ENCODE measurements around the gene EPAS1. TPM values are rescaled to one million over a fixed set of nuclear protein-coding genes. Genes with fewer than 3 reads are reported as not detected.

Gene EPAS1
- polyA plus RNA-seq, 4 donors = 49.1 to 64.0 (median 50.3) TPM

- DNase-seq (ENCODE audit: low read depth in 4 of 4, low spot score in 3 of 4) = no peak
Measured at GRCh38 chr2:46428911-46429436, 131.8 kb downstream of the EPAS1 start.

- no peak for DNase-seq (ENCODE audit: low read depth in 4 of 4, low spot score in 3 of 4)
Measured at GRCh38 chr2:46430413-46430812, 133.2 kb downstream of the EPAS1 start.

- DNase-seq (ENCODE audit: low read depth in 4 of 4, low spot score in 3 of 4) = no peak
Measured at GRCh38 chr2:46430992-46431391, 133.8 kb downstream of the EPAS1 start.

- no peak for DNase-seq (ENCODE audit: low read depth in 4 of 4, low spot score in 3 of 4)
Measured at GRCh38 chr2:46431481-46432235, 134.5 kb downstream of the EPAS1 start.

GRCh38 chr2:46434851-46435273 is 137.7 kb downstream of the EPAS1 start:
- no peak for DNase-seq (ENCODE audit: low read depth in 4 of 4, low spot score in 3 of 4)

- DNase-seq (ENCODE audit: low read depth in 4 of 4, low spot score in 3 of 4) = no peak
Measured at GRCh38 chr2:46435353-46435752, 138.1 kb downstream of the EPAS1 start.

- no peak for DNase-seq (ENCODE audit: low read depth in 4 of 4, low spot score in 3 of 4)
Measured at GRCh38 chr2:46435796-46436360, 138.7 kb downstream of the EPAS1 start.

Other genes starting within 250 kb of the EPAS1 start
- not detected for gene TMEM247, start 182.2 kb downstream of the EPAS1 start, polyA plus RNA-seq (ENCODE audit: insufficient read length in 4 of 4)
- gene RHOQ, start 245.1 kb downstream of the EPAS1 start, polyA plus RNA-seq (ENCODE audit: insufficient read length in 4 of 4) = 10 to 100 TPM; 57.7 to 75.0 (median 70.3) TPM
- 1 to 10 TPM; 5.5 to 6.8 (median 6.3) TPM for gene ATP6V1E2, start 245.2 kb downstream of the EPAS1 start, polyA plus RNA-seq (ENCODE audit: insufficient read length in 4 of 4)

All from right renal pelvis (tissue), 4 donors.